ENCODE measurements around the gene ZNF3.

ZNF3 gene

DNA sequence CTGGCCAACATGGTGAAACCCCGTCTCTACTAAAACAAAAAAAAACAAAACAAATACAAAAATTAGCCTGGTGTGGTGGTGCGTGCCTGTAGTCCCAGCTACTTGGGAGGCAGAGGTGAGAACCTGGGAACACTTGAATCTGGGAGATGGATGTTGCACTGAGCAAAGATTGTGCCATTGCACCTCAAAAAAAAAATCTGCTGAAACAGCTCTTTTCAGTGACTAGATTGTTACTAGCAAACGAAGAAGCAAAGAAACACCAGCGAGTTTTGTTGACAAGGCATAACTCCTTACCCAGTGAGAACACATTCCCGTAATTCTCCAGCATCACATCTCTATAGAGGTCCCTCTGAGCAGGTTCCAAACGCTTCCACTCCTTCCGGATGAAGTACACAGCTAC, 6.7 kb downstream of the ZNF3 start:
- Histone ChIP-seq H2BK12ac (ENCODE audit: low read length in 2 of 2) (no peak overlapping the region), H4K8ac (ENCODE audit: low read length) (no peak overlapping the region), H2AK5ac (ENCODE audit: low read length, severe bottlenecking) (no peak overlapping the region), H3K27me3 (ENCODE audit: control insufficient read depth in 1 of 2, insufficient read depth in 1 of 2, low read length in 2 of 2) (no peaks in the 10 kb centered on the region), H3K18ac (ENCODE audit: low read depth in 1 of 2, low read length in 2 of 2) (no peak overlapping the region), H3K4me3 (ENCODE audit: insufficient read depth in 1 of 2, low read depth in 1 of 2, low read length in 2 of 2) (no peak overlapping the region), H2AFZ (ENCODE audit: low read depth, low read length) (no peak overlapping the region), H3K4me2 (ENCODE audit: low read length, poor library complexity, severe bottlenecking) (no peak overlapping the region), H2BK15ac (ENCODE audit: low read depth, poor library complexity, severe bottlenecking) (no peak overlapping the region), H2BK120ac (ENCODE audit: low read depth, low read length) (no peak overlapping the region), H3K4ac (ENCODE audit: low read depth in 1 of 2, low read length in 2 of 2) (no peak overlapping the region), H3K4me1 (ENCODE audit: control insufficient read depth, insufficient read depth, low read depth, low read length) (peaks cover 5% of the 10 kb centered on the region), H3K9ac (ENCODE audit: low read length) (no peak overlapping the region), H3K36me3 (ENCODE audit: control insufficient read depth in 1 of 2, insufficient read depth in 2 of 2, low read depth in 1 of 2, low read length in 2 of 2) (peaks cover 88% of the 10 kb centered on the region in 2 experiments), H3K14ac (ENCODE audit: low read length in 2 of 2) (no peak overlapping the region), H3K27ac (ENCODE audit: low read length, poor library complexity, severe bottlenecking) (no peak overlapping the region), H3K9me3 (ENCODE audit: control insufficient read depth, low read length) (peaks cover 44% of the 10 kb centered on the region), H3K23ac (ENCODE audit: low read length in 2 of 2) (no peak overlapping the region), H3K79me1 (replicated peaks; ENCODE audit: low read length, poor library complexity, severe bottlenecking) (peaks cover 31% of the 10 kb centered on the region), H2BK5ac (ENCODE audit: low read depth, low read length, poor library complexity, severe bottlenecking) (no peak overlapping the region), H4K91ac (ENCODE audit: low read length) (no peak overlapping the region)
- no peak for DNase-seq
- over 99% methylated on average over 5 of the region's 7 CpGs for WGBS

DNA sequence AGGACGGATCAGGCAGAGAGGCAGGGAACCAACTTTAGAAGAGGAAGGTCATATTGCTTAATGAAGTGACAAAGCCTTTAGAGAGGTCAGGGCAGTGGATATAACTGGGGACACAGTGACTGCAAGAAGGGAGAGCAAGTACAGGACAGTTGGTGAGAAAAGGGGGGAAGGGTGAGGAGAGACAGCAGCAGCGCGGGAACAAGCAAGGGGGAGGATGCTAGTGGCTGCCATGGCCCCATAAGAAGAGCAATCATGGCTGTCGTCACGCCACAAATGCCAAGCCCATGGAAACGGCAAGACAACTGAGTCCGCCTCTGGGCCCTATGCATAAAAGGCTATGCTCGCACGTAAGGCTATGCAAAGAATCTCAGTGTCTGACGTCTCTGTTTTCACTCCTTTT, 9.1 kb downstream of the ZNF3 start:
- 99% methylated on average over 10 of the region's 10 CpGs for WGBS
- peaks cover 94 to 95% of the 10 kb centered on the region in 2 experiments for H3K36me3 ChIP-seq (ENCODE audit: control insufficient read depth in 1 of 2, insufficient read depth in 2 of 2, low read depth in 1 of 2, low read length in 2 of 2)

DNA sequence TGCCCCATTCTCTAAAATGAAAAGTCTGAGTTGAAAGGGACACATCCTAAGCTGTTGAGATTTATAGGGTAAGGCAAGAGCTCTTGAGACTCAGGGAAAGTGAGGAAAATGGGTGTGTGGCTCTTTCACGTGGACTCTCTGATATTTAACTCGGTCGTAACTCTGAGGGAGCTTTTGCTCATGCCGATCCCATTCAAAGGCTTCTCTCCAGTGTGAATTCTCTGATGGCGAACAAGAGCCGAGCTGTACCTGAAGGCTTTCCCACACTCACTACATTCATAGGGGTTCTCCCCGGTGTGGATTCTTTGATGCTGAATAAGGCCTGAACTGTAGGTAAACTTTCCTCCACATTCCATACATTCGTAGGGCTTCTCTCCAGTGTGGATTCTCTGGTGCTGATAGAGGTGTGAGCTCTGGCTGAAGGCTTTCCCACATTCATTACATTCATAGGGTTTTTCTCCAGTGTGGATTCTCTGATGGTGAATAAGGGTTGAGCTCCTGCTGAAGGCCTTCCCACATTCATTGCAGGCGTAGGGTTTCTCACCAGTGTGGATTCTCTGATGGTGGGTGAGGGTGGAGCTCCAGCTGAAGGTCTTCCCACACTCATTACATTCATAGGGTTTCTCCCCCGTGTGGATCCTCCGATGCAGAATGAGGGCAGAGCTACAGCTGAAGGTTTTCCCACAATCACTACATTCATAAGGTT, 10.4 kb downstream of the ZNF3 start:
- Histone ChIP-seq H3K14ac (ENCODE audit: low read length in 2 of 2) (no peak overlapping the region), H3K23ac (ENCODE audit: low read length in 2 of 2) (no peak overlapping the region), H3K4me1 (ENCODE audit: control insufficient read depth, insufficient read depth, low read depth, low read length) (no peaks in the 10 kb centered on the region), H3K4me2 (ENCODE audit: low read length, poor library complexity, severe bottlenecking) (no peak overlapping the region), H3K9me3 (ENCODE audit: control insufficient read depth, low read length) (peaks cover 46% of the 10 kb centered on the region), H3K9ac (ENCODE audit: low read length) (no peak overlapping the region), H2BK120ac (ENCODE audit: low read depth, low read length) (no peak overlapping the region), H2AFZ (ENCODE audit: low read depth, low read length) (no peak overlapping the region), H3K79me1 (replicated peaks; ENCODE audit: low read length, poor library complexity, severe bottlenecking) (peaks cover 32% of the 10 kb centered on the region), H2AK5ac (ENCODE audit: low read length, severe bottlenecking) (no peak overlapping the region), H3K27me3 (ENCODE audit: control insufficient read depth in 1 of 2, insufficient read depth in 1 of 2, low read length in 2 of 2) (no peaks in the 10 kb centered on the region), H2BK12ac (ENCODE audit: low read length in 2 of 2) (no peak overlapping the region), H3K4me3 (ENCODE audit: insufficient read depth in 1 of 2, low read depth in 1 of 2, low read length in 2 of 2) (peak overlapping the region in 1 of 2 experiments; percentile 53), H2BK15ac (ENCODE audit: low read depth, poor library complexity, severe bottlenecking) (no peak overlapping the region), H3K36me3 (ENCODE audit: control insufficient read depth in 1 of 2, insufficient read depth in 2 of 2, low read depth in 1 of 2, low read length in 2 of 2) (peaks cover 87 to 88% of the 10 kb centered on the region in 2 experiments), H4K8ac (ENCODE audit: low read length) (no peak overlapping the region), H4K91ac (ENCODE audit: low read length) (no peak overlapping the region), H3K4ac (ENCODE audit: low read depth in 1 of 2, low read length in 2 of 2) (no peak overlapping the region), H2BK5ac (ENCODE audit: low read depth, low read length, poor library complexity, severe bottlenecking) (no peak overlapping the region), H3K18ac (ENCODE audit: low read depth in 1 of 2, low read length in 2 of 2) (no peak overlapping the region), H3K27ac (ENCODE audit: low read length, poor library complexity, severe bottlenecking) (no peak overlapping the region)
- DNase-seq: no peak
- WGBS: 99% methylated on average over 7 of the region's 11 CpGs

More for the DNA sequence above, 9.1 kb downstream of the ZNF3 start:
- H2BK120ac ChIP-seq (ENCODE audit: low read depth, low read length): no peak overlapping the region
- H2BK15ac ChIP-seq (ENCODE audit: low read depth, poor library complexity, severe bottlenecking): no peak overlapping the region
- peaks cover 46% of the 10 kb centered on the region for H3K9me3 ChIP-seq (ENCODE audit: control insufficient read depth, low read length)
- H3K9ac ChIP-seq (ENCODE audit: low read length): no peak overlapping the region
- no peaks in the 10 kb centered on the region for H3K27me3 ChIP-seq (ENCODE audit: control insufficient read depth in 1 of 2, insufficient read depth in 1 of 2, low read length in 2 of 2)
- H3K4me3 ChIP-seq (ENCODE audit: insufficient read depth in 1 of 2, low read depth in 1 of 2, low read length in 2 of 2): peak overlapping the region in 1 of 2 experiments; percentile 53
- H3K18ac ChIP-seq (ENCODE audit: low read depth in 1 of 2, low read length in 2 of 2): no peak overlapping the region
- H3K23ac ChIP-seq (ENCODE audit: low read length in 2 of 2): no peak overlapping the region
- no peak overlapping the region for H4K91ac ChIP-seq (ENCODE audit: low read length)
- no peak overlapping the region for H2BK5ac ChIP-seq (ENCODE audit: low read depth, low read length, poor library complexity, severe bottlenecking)
- no peak for DNase-seq
- H3K79me1 ChIP-seq (replicated peaks; ENCODE audit: low read length, poor library complexity, severe bottlenecking): peaks cover 30% of the 10 kb centered on the region
- no peak overlapping the region for H2BK12ac ChIP-seq (ENCODE audit: low read length in 2 of 2)
- no peak overlapping the region for H3K4me2 ChIP-seq (ENCODE audit: low read length, poor library complexity, severe bottlenecking)
- H2AFZ ChIP-seq (ENCODE audit: low read depth, low read length): no peak overlapping the region
- no peak overlapping the region for H2AK5ac ChIP-seq (ENCODE audit: low read length, severe bottlenecking)
- H4K8ac ChIP-seq (ENCODE audit: low read length): no peak overlapping the region
- no peaks in the 10 kb centered on the region for H3K4me1 ChIP-seq (ENCODE audit: control insufficient read depth, insufficient read depth, low read depth, low read length)
- H3K4ac ChIP-seq (ENCODE audit: low read depth in 1 of 2, low read length in 2 of 2): no peak overlapping the region
- no peak overlapping the region for H3K14ac ChIP-seq (ENCODE audit: low read length in 2 of 2)
- H3K27ac ChIP-seq (ENCODE audit: low read length, poor library complexity, severe bottlenecking): no peak overlapping the region

DNA sequence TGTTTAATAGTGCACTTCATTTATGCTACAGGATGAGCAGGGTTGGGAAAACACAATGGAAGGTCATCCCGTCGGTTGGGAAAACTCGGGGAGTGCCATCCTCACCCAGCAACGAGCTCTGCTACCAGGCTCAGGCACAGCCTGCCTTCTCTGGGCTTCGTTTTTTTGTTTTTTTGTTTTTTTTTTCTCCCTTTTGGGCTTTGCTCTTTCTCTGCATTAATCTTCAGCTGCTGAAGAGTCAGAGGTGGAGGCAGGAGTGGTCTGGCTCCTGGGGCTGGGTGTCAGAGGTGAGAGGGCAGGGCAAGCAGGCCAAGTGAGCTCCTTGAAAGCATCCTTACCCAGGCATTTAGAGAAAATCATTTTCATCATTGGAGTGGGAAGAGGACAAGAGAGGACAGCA, 11.5 kb downstream of the ZNF3 start:
- Histone ChIP-seq H3K9me3 (ENCODE audit: control insufficient read depth, low read length) (peaks cover 45% of the 10 kb centered on the region), H3K27ac (ENCODE audit: low read length, poor library complexity, severe bottlenecking) (no peak overlapping the region), H3K9ac (ENCODE audit: low read length) (no peak overlapping the region), H3K18ac (ENCODE audit: low read depth in 1 of 2, low read length in 2 of 2) (no peak overlapping the region), H2BK15ac (ENCODE audit: low read depth, poor library complexity, severe bottlenecking) (no peak overlapping the region), H2AFZ (ENCODE audit: low read depth, low read length) (no peak overlapping the region), H3K4me1 (ENCODE audit: control insufficient read depth, insufficient read depth, low read depth, low read length) (no peaks in the 10 kb centered on the region), H3K4me3 (ENCODE audit: insufficient read depth in 1 of 2, low read depth in 1 of 2, low read length in 2 of 2) (peak overlapping the region in 1 of 2 experiments; percentile 53), H2BK5ac (ENCODE audit: low read depth, low read length, poor library complexity, severe bottlenecking) (no peak overlapping the region), H3K36me3 (ENCODE audit: control insufficient read depth in 1 of 2, insufficient read depth in 2 of 2, low read depth in 1 of 2, low read length in 2 of 2) (peaks cover 77 to 82% of the 10 kb centered on the region in 2 experiments), H2BK120ac (ENCODE audit: low read depth, low read length) (no peak overlapping the region), H4K8ac (ENCODE audit: low read length) (no peak overlapping the region), H3K79me1 (replicated peaks; ENCODE audit: low read length, poor library complexity, severe bottlenecking) (peaks cover 29% of the 10 kb centered on the region), H3K4me2 (ENCODE audit: low read length, poor library complexity, severe bottlenecking) (no peak overlapping the region), H4K91ac (ENCODE audit: low read length) (no peak overlapping the region), H3K14ac (ENCODE audit: low read length in 2 of 2) (no peak overlapping the region), H3K27me3 (ENCODE audit: control insufficient read depth in 1 of 2, insufficient read depth in 1 of 2, low read length in 2 of 2) (no peaks in the 10 kb centered on the region), H3K23ac (ENCODE audit: low read length in 2 of 2) (no peak overlapping the region), H2AK5ac (ENCODE audit: low read length, severe bottlenecking) (no peak overlapping the region), H2BK12ac (ENCODE audit: low read length in 2 of 2) (no peak overlapping the region), H3K4ac (ENCODE audit: low read depth in 1 of 2, low read length in 2 of 2) (no peak overlapping the region)
- WGBS: 99% methylated on average over 5 of the region's 5 CpGs
- DNase-seq: no peak
